ENCODE data around the gene KCNMA1.

The KCNMA1 gene

DNA sequence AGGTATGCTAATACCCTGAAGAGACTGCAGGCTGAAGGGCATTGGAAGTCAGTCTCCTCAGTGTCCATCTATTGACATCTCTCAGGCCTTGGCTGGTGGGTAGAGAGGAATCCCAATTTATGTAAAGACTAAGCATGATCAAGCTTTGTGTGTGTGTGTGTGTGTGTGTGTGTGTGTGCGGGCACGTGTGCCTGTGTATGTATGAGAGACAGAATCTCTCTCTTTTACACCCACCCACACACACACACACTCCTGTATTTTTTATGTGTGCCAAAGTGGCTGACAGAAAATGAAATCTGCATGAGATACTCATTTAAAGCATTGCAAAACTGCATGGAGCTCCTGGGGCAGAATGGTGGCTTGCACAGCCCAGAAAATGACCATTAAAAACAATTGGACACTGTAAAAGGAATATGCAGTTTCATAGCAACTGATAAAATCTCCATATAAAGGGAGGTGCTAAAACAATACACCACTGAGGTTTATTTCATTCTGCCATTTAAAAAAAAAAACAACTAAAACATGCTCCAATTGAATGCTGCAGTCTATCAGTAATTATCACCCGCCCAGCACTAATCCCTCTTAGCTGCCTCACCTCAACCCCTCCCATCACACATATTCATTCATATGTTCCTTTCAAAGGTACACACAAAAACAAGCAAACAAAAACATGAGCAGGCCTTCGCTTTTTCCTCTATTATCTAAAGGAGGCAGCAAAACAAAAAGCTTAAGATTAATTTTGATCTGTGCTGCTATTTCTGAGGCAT, 385.0 kb downstream of the KCNMA1 start:
- Histone ChIP-seq H4K20me1 (ENCODE audit: insufficient read depth) (no peaks in the 10 kb centered on the region), H3K4me2 (no peak overlapping the region), H3K9ac (no peak overlapping the region), H3K79me2 (ENCODE audit: insufficient read depth, low read depth) (no peaks in the 10 kb centered on the region), H3K27ac (no peak overlapping the region), H3K27me3 (ENCODE audit: insufficient read depth, low read depth) (no peaks in the 10 kb centered on the region), H3K4me1 (ENCODE audit: low read depth, poor library complexity, severe bottlenecking) (no peaks in the 10 kb centered on the region), H3K36me3 (ENCODE audit: insufficient read depth) (no peaks in the 10 kb centered on the region), H2AFZ (ENCODE audit: low read depth) (no peak overlapping the region), H3K4me3 (IDR thresholded peaks at IDR 0.05; ENCODE audit: insufficient read depth, low read depth, low read length) (no peak overlapping the region)
- TF ChIP-seq CTCF (conservative IDR thresholded peaks at IDR 0.05; ENCODE audit: low read depth, low read length) = no peak

DNA sequence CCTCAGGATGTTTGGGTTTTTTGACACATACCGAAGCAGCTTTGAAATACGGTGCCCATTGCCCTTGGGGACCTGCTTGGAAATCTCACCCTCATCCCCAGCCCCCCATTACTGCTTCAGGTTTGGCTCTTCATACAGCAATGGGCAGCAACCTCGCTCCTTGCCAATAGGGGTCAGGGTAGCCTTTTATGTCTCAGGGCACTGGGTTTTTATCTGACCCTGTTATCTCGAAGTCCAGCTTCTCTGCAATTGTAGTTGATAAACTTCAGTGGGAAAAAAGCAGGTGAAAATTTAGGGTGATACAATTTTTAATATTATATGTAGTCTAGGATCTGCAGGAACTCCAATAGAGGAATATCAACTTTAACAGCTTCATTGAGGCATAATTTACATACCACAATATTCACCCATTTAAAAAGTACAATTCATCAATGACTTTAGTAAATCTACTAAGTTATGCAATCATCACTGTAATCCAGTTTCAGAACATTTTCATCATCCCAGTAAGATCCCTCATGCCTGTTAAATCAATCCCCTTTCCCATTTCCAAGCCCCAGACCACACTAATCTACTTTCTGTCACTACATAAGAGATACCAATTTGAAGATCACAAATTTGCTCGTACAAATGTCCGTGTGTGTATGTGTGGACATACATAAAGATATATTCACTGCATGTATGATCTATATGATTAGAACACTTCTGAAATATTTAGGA, 386.2 kb downstream of the KCNMA1 start:
- H3K4me2 ChIP-seq = no peak overlapping the region
- no peak overlapping the region for H3K9ac ChIP-seq
- no peaks in the 10 kb centered on the region for H4K20me1 ChIP-seq (ENCODE audit: insufficient read depth)
- H3K4me3 ChIP-seq (IDR thresholded peaks at IDR 0.05; ENCODE audit: insufficient read depth, low read depth, low read length) = no peak overlapping the region
- peak; percentile 62; the same call in 1 of the 2 replicates for TF ChIP-seq CTCF (conservative IDR thresholded peaks at IDR 0.05; ENCODE audit: low read depth, low read length)
- no peak overlapping the region for H2AFZ ChIP-seq (ENCODE audit: low read depth)
- no peaks in the 10 kb centered on the region for H3K79me2 ChIP-seq (ENCODE audit: insufficient read depth, low read depth)
- no peaks in the 10 kb centered on the region for H3K36me3 ChIP-seq (ENCODE audit: insufficient read depth)
- no peaks in the 10 kb centered on the region for H3K4me1 ChIP-seq (ENCODE audit: low read depth, poor library complexity, severe bottlenecking)
- no peak overlapping the region for H3K27ac ChIP-seq
- H3K27me3 ChIP-seq (ENCODE audit: insufficient read depth, low read depth) = no peaks in the 10 kb centered on the region

DNA sequence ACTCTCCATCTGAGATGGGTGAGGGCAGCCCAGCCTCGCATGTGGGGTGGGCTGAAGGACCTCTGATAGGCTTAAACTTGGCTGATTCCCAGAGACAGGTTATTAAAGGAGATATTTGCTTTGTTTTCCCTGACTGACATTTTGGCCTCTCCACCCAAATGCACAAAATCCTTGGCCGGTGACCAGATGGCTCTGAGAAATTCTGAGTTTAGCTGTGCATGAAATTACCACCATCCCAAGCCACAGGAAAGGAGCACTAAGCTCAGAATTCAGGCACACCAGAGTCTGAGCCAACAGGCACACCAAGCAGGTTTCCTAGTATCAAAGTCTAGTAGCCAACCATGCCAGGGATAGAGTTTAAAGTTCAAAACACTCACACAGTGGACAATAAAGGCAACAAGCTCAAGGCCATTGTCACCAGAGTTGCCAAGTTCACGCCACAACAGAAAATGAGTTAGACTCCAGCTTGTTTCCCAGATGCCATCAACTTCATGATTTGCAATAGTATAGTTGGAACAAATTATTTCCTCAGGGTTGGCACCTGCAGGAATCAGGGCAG, 387.6 kb downstream of the KCNMA1 start:
- Histone ChIP-seq H3K4me3 (IDR thresholded peaks at IDR 0.05; ENCODE audit: insufficient read depth, low read depth, low read length) (no peak overlapping the region), H3K9ac (no peak overlapping the region), H3K27ac (no peak overlapping the region), H4K20me1 (ENCODE audit: insufficient read depth) (no peaks in the 10 kb centered on the region), H3K36me3 (ENCODE audit: insufficient read depth) (no peaks in the 10 kb centered on the region), H2AFZ (ENCODE audit: low read depth) (no peak overlapping the region), H3K4me2 (no peak overlapping the region), H3K4me1 (ENCODE audit: low read depth, poor library complexity, severe bottlenecking) (no peaks in the 10 kb centered on the region), H3K79me2 (ENCODE audit: insufficient read depth, low read depth) (no peaks in the 10 kb centered on the region), H3K27me3 (ENCODE audit: insufficient read depth, low read depth) (no peaks in the 10 kb centered on the region)
- TF ChIP-seq CTCF (conservative IDR thresholded peaks at IDR 0.05; ENCODE audit: low read depth, low read length) = no peak

- no peaks in the 10 kb centered on the region for H3K4me1 ChIP-seq (ENCODE audit: low read depth, poor library complexity, severe bottlenecking)
- no peak overlapping the region for H3K4me2 ChIP-seq
- TF ChIP-seq CTCF (conservative IDR thresholded peaks at IDR 0.05; ENCODE audit: low read depth, low read length) = no peak
- H4K20me1 ChIP-seq (ENCODE audit: insufficient read depth) = no peaks in the 10 kb centered on the region
- no peak overlapping the region for H2AFZ ChIP-seq (ENCODE audit: low read depth)
- no peak overlapping the region for H3K4me3 ChIP-seq (IDR thresholded peaks at IDR 0.05; ENCODE audit: insufficient read depth, low read depth, low read length)
- H3K36me3 ChIP-seq (ENCODE audit: insufficient read depth) = no peaks in the 10 kb centered on the region
- H3K27ac ChIP-seq = no peak overlapping the region
- no peaks in the 10 kb centered on the region for H3K27me3 ChIP-seq (ENCODE audit: insufficient read depth, low read depth)
- no peaks in the 10 kb centered on the region for H3K79me2 ChIP-seq (ENCODE audit: insufficient read depth, low read depth)
- H3K9ac ChIP-seq = no peak overlapping the region
Observed at GRCh38 chr10:77248104-77248790, 389.4 kb downstream of the KCNMA1 start.

Data from KMS-11 (cell line).